Suprapubic skin (tissue), 4 donors: ENCODE measurements around the gene ARF3. TPM values are rescaled to one million over a fixed set of nuclear protein-coding genes. Genes with fewer than 3 reads are reported as not detected.

Source experiments
- DNase-seq, 2 donors: peaks; one replicate each; pipeline ENCODE4 v3.0.0-alpha.2; 2019; ENCODE audit warnings: low spot score in 2 of 2
- H3K27ac ChIP-seq: fragments of 200-600 bp; sonication (generic); one replicate; pipeline ENCODE4 v1.5.1; 2019
- H3K27me3 ChIP-seq: fragments of 200-600 bp; sonication (generic); one replicate; pipeline ENCODE4 v1.5.1; 2019
- H3K36me3 ChIP-seq: fragments of 200-600 bp; sonication (generic); one replicate; pipeline ENCODE4 v1.5.1; 2019
- H3K4me1 ChIP-seq: fragments of 200-600 bp; sonication (generic); one replicate; pipeline ENCODE4 v1.5.1; 2019
- H3K4me3 ChIP-seq: fragments of 200-600 bp; sonication (generic); one replicate; pipeline ENCODE4 v1.5.1; 2019; ENCODE audit warnings: mild to moderate bottlenecking
- H3K9me3 ChIP-seq: fragments of 200-600 bp; sonication (generic); one replicate; pipeline ENCODE4 v1.5.1; 2019
- CTCF ChIP-seq, 2 donors: fragments of 200-600 bp in 1 of 2; fragments of 450-650 bp in 1 of 2; sonication (generic) in 1 of 2; IDR thresholded peaks; one replicate each; pipeline ENCODE4 v1.5.1; 2016 to 2019; ENCODE audit warnings: antibody characterized with exemption in 2 of 2, mild to moderate bottlenecking in 1 of 2, moderate library complexity in 1 of 2
- EP300 ChIP-seq: sonication (generic); formaldehyde crosslinking; IDR thresholded peaks from one replicate; pipeline ENCODE4 v1.6.1; 2017; ENCODE audit warnings: antibody characterized with exemption
- POLR2A ChIP-seq, 2 donors: fragments of 450-650 bp; IDR thresholded peaks; one replicate each; pipeline ENCODE4 v1.6.1; 2017; ENCODE audit warnings: antibody characterized with exemption in 2 of 2, mild to moderate bottlenecking in 2 of 2, moderate library complexity in 2 of 2
- POLR2AphosphoS5 ChIP-seq, 3 donors: sonication (generic); formaldehyde crosslinking; IDR thresholded peaks; one replicate each; pipeline ENCODE4 v1.6.1; 2017; ENCODE audit warnings: antibody characterized with exemption in 3 of 3
- WGBS: methylation state at CpG from one replicate; pipeline ENCODE4 v1.1.5; 2018; 5-methylcytosine and 5-hydroxymethylcytosine counted together
- total RNA-seq, 4 donors: library from RNA; depleted of rRNA; stranded (reverse); fragments of >200 nt; gene quantifications; one replicate each; pipeline ENCODE4 v1.1.0, GENCODE V29; 2016

Gene ARF3
- total RNA-seq, 4 donors from 2014 or later, result 78.3 to 98.7 (median 87.7) TPM

GRCh38 chr12:48965298-48965838, 8.1 kb upstream of the ARF3 start:
- no peak overlapping the region for H3K4me3 ChIP-seq
- TF ChIP-seq CTCF (IDR thresholded peaks at IDR 0.05) (no peak), POLR2AphosphoS5 (IDR thresholded peaks at IDR 0.05) (no peak), EP300 (no peak), POLR2A (IDR thresholded peaks at IDR 0.05) (no peak)
- peaks cover 15% of the 10 kb centered on the region for H3K4me1 ChIP-seq
- no peaks in the 10 kb centered on the region for H3K36me3 ChIP-seq
- peaks cover 11% of the 10 kb centered on the region for H3K27me3 ChIP-seq
- H3K9me3 ChIP-seq, result no peaks in the 10 kb centered on the region
- no peak overlapping the region for H3K27ac ChIP-seq
- DNase-seq, result no peak

GRCh38 chr12:48961801-48962200, 4.5 kb upstream of the ARF3 start:
- no peak overlapping the region for H3K27ac ChIP-seq
- TF ChIP-seq POLR2AphosphoS5 (IDR thresholded peaks at IDR 0.05), result no peak
- H3K9me3 ChIP-seq, result no peaks in the 10 kb centered on the region
- H3K36me3 ChIP-seq, result no peaks in the 10 kb centered on the region
- no peaks in the 10 kb centered on the region for H3K27me3 ChIP-seq
- no peak overlapping the region for H3K4me3 ChIP-seq
- no peak for DNase-seq
- peaks cover 8% of the 10 kb centered on the region for H3K4me1 ChIP-seq

- Histone ChIP-seq H3K27me3 (no peaks in the 10 kb centered on the region), H3K4me1 (peaks cover 8% of the 10 kb centered on the region), H3K9me3 (no peaks in the 10 kb centered on the region), H3K27ac (no peak overlapping the region), H3K4me3 (no peak overlapping the region), H3K36me3 (no peaks in the 10 kb centered on the region)
- WGBS, result 66% methylated on average over 4 of the region's 4 CpGs
- TF ChIP-seq CTCF (IDR thresholded peaks at IDR 0.05), result no peak
- TF ChIP-seq POLR2A (IDR thresholded peaks at IDR 0.05), result no peak
- no peak for TF ChIP-seq EP300
- TF ChIP-seq POLR2AphosphoS5 (IDR thresholded peaks at IDR 0.05), result no peak
- DNase-seq, result no peak
These were observed 4.0 kb upstream of the ARF3 start for GRCh38 chr12:48961331-48961730.

- WGBS, result 69% methylated on average over 3 of the region's 3 CpGs
- no peaks in the 10 kb centered on the region for H3K27me3 ChIP-seq
- TF ChIP-seq CTCF (IDR thresholded peaks at IDR 0.05) (no peak), POLR2A (IDR thresholded peaks at IDR 0.05) (no peak), EP300 (no peak), POLR2AphosphoS5 (IDR thresholded peaks at IDR 0.05) (no peak)
These were observed 3.5 kb upstream of the ARF3 start for GRCh38 chr12:48960834-48961233.

GRCh38 chr12:48958049-48958388, 732 bp upstream of the ARF3 start:
- no peak for DNase-seq
- peaks cover 28% of the 10 kb centered on the region for H3K4me1 ChIP-seq
- WGBS, result 23% methylated on average over 3 of the region's 3 CpGs
- peak overlapping the region; percentile 62 for H3K4me3 ChIP-seq
- H3K27me3 ChIP-seq, result no peaks in the 10 kb centered on the region
- H3K36me3 ChIP-seq, result no peaks in the 10 kb centered on the region
- H3K9me3 ChIP-seq, result no peaks in the 10 kb centered on the region
- peak overlapping the region; percentile 66 for H3K27ac ChIP-seq
- TF ChIP-seq POLR2AphosphoS5 (IDR thresholded peaks at IDR 0.05), result no peak
- no peak for TF ChIP-seq CTCF (IDR thresholded peaks at IDR 0.05)
- TF ChIP-seq EP300, result no peak
- no peak for TF ChIP-seq POLR2A (IDR thresholded peaks at IDR 0.05)

More at GRCh38 chr12:48960834-48961233, 3.5 kb upstream of the ARF3 start:
- H3K36me3 ChIP-seq, result no peaks in the 10 kb centered on the region
- H3K4me3 ChIP-seq, result no peak overlapping the region
- H3K9me3 ChIP-seq, result no peaks in the 10 kb centered on the region
- no peak for DNase-seq
- peaks cover 12% of the 10 kb centered on the region for H3K4me1 ChIP-seq
- H3K27ac ChIP-seq, result no peak overlapping the region
